GM04504 (cell line): ENCODE measurements around the gene PRKCSH.

ENCODE experiments used
- DNase-seq: peaks from one replicate; pipeline ENCODE4 v3.0.0-alpha.2; 2012; ENCODE audit warnings: low read depth

The PRKCSH gene

GRCh38 chr19:11478167-11479089 lies 43.0 kb downstream of the PRKCSH start:
- no peak for DNase-seq

GRCh38 chr19:11479090-11479897 lies 43.9 kb downstream of the PRKCSH start:
- no peak for DNase-seq

GRCh38 chr19:11479898-11480714 lies 44.7 kb downstream of the PRKCSH start:
- no peak for DNase-seq

GRCh38 chr19:11480715-11481533 lies 45.5 kb downstream of the PRKCSH start, which contains the start of gene ELAVL3:
ELAVL3 (minus strand) TSS chr19:11481046; CDS start chr19:11480608, 438 bp downstream.
- no peak for DNase-seq

- peak; percentile 51 for DNase-seq
Measured at GRCh38 chr19:11481534-11482383, 46.3 kb downstream of the PRKCSH start.

GRCh38 chr19:11482384-11483050 lies 47.1 kb downstream of the PRKCSH start:
- peak; percentile 35 for DNase-seq

GRCh38 chr19:11483366-11484111 lies 48.1 kb downstream of the PRKCSH start:
- no peak for DNase-seq

GRCh38 chr19:11485245-11485837 lies 49.9 kb downstream of the PRKCSH start:
- DNase-seq = no peak

- DNase-seq = no peak
Measured at GRCh38 chr19:11486661-11487503, 51.4 kb downstream of the PRKCSH start.

GRCh38 chr19:11489378-11489777 lies 53.9 kb downstream of the PRKCSH start:
- DNase-seq = no peak

GRCh38 chr19:11494634-11495285 lies 59.3 kb downstream of the PRKCSH start:
- DNase-seq = no peak

GRCh38 chr19:11495481-11495880 lies 60.0 kb downstream of the PRKCSH start:
- no peak for DNase-seq

- DNase-seq = no peak
Measured at GRCh38 chr19:11495885-11496284, 60.5 kb downstream of the PRKCSH start.

GRCh38 chr19:11496391-11497163 lies 61.1 kb downstream of the PRKCSH start:
- peak; percentile 62 for DNase-seq

GRCh38 chr19:11499220-11499726 lies 63.8 kb downstream of the PRKCSH start:
- no peak for DNase-seq

GRCh38 chr19:11499890-11500420 lies 64.5 kb downstream of the PRKCSH start:
- no peak for DNase-seq
